WTC11 (cell line): ENCODE results near the gene TBC1D22A. TPM values are rescaled to one million over a fixed set of nuclear protein-coding genes. Genes with fewer than 3 reads are reported as not detected.
A peak's percentile ranks its signal among the peaks of the same experiment; 100 is the strongest.

Source experiments
- ATAC-seq: fragments of 200-7000 bp; cut with Tn5 transposase; 2 replicates; pipeline ENCODE4 v1.10.0; 2021; ENCODE audit warnings: mild to moderate bottlenecking, moderate library complexity
- CTCF ChIA-PET: fragments of 300-600 bp; sonication (Branson Sonifier 250); formaldehyde crosslinking; loops from one replicate; lab custom pipeline; 2021; ENCODE audit warnings: antibody characterized with exemption; lab: Charles Lee
- POLR2A ChIA-PET: fragments of 350-600 bp; sonication (Branson Sonifier 250); formaldehyde crosslinking; loops from one replicate; lab custom pipeline; 2021; ENCODE audit warnings: antibody characterized with exemption; lab: Charles Lee
- DNase-seq: peaks from one replicate; pipeline ENCODE4 v3.0.0; 2021; ENCODE audit warnings: low spot score
- H3K27ac Mint-ChIP-seq: 2 replicates; pipeline ENCODE4 v1.8.0; 2021; ENCODE audit warnings: mixed read lengths
- H3K27me3 Mint-ChIP-seq: 2 replicates; pipeline ENCODE4 v1.8.0; 2021; ENCODE audit warnings: low read depth, mild to moderate bottlenecking, moderate library complexity, mixed read lengths
- H3K36me3 Mint-ChIP-seq: 2 replicates; pipeline ENCODE4 v1.8.0; 2021; ENCODE audit warnings: mixed read lengths
- H3K4me1 Mint-ChIP-seq: 2 replicates; pipeline ENCODE4 v1.8.0; 2022; ENCODE audit warnings: mixed read lengths
- H3K4me3 Mint-ChIP-seq: 2 replicates; pipeline ENCODE4 v1.8.0; 2021; ENCODE audit warnings: mild to moderate bottlenecking, moderate library complexity, mixed read lengths
- H3K9me3 Mint-ChIP-seq: 2 replicates; pipeline ENCODE4 v1.8.0; 2021; ENCODE audit warnings: mixed read lengths
- AR ChIP-seq: fragments of 250-450 bp; sonication (Bioruptor Pico); IDR thresholded peaks from 2 replicates; pipeline ENCODE4 v1.9.0; 2021; ENCODE audit warnings: mild to moderate bottlenecking
- CREB1 ChIP-seq: sonication (generic); formaldehyde crosslinking; IDR thresholded peaks from 2 replicates; pipeline ENCODE4 v1.8.0; 2023; ENCODE audit warnings: mild to moderate bottlenecking, missing genetic modification reagents
- FOXP1 ChIP-seq: sonication (generic); formaldehyde crosslinking; IDR thresholded peaks from 2 replicates; pipeline ENCODE4 v1.8.0; 2022; ENCODE audit warnings: missing genetic modification reagents, mild to moderate bottlenecking, moderate library complexity, borderline replicate concordance
- FOXP4 ChIP-seq: sonication (generic); formaldehyde crosslinking; IDR thresholded peaks from 2 replicates; pipeline ENCODE4 v1.8.0; 2022; ENCODE audit warnings: mild to moderate bottlenecking, missing genetic modification reagents
- HMGXB4 ChIP-seq: sonication (generic); formaldehyde crosslinking; IDR thresholded peaks from 2 replicates; pipeline ENCODE4 v1.8.1; 2023; ENCODE audit warnings: mild to moderate bottlenecking, moderate library complexity, missing genetic modification reagents
- IRF2 ChIP-seq: sonication (generic); formaldehyde crosslinking; IDR thresholded peaks from 2 replicates; pipeline ENCODE4 v1.8.0; 2022; ENCODE audit warnings: low read depth, missing genetic modification reagents, borderline replicate concordance
- JAZF1 ChIP-seq: fragments of 250-450 bp; sonication (Bioruptor Pico); IDR thresholded peaks from 2 replicates; pipeline ENCODE4 v1.9.0; 2021; ENCODE audit warnings: moderate library complexity, mild to moderate bottlenecking, inconsistent platforms
- NFYB ChIP-seq: sonication (generic); formaldehyde crosslinking; conservative IDR thresholded peaks from 2 replicates; pipeline ENCODE4 v1.8.0; 2022; ENCODE audit warnings: low read depth, missing genetic modification reagents
- NR1H2 ChIP-seq: sonication (generic); formaldehyde crosslinking; IDR thresholded peaks from 2 replicates; pipeline ENCODE4 v1.9.0; 2021; ENCODE audit warnings: mild to moderate bottlenecking, moderate library complexity, missing genetic modification reagents
- PREB ChIP-seq: sonication (generic); formaldehyde crosslinking; IDR thresholded peaks from 2 replicates; pipeline ENCODE4 v1.8.1; 2022; ENCODE audit warnings: mild to moderate bottlenecking, missing genetic modification reagents, moderate library complexity, borderline replicate concordance
- PRRX2 ChIP-seq: fragments of 250-450 bp; sonication (Bioruptor Pico); IDR thresholded peaks from 2 replicates; pipeline ENCODE4 v1.8.0; 2021; ENCODE audit warnings: mild to moderate bottlenecking
- RELA ChIP-seq: sonication (generic); formaldehyde crosslinking; IDR thresholded peaks from 2 replicates; pipeline ENCODE4 v1.8.1; 2022; ENCODE audit warnings: missing genetic modification reagents, mild to moderate bottlenecking, borderline replicate concordance
- RORB ChIP-seq: fragments of 250-450 bp; sonication (Bioruptor Pico); IDR thresholded peaks from 2 replicates; pipeline ENCODE4 v1.9.0; 2021; ENCODE audit warnings: mild to moderate bottlenecking
- SP1 ChIP-seq: sonication (generic); formaldehyde crosslinking; conservative IDR thresholded peaks from 2 replicates; pipeline ENCODE4 v1.8.1; 2022; ENCODE audit warnings: missing genetic modification reagents
- TEAD1 ChIP-seq: sonication (generic); formaldehyde crosslinking; IDR thresholded peaks from 2 replicates; pipeline ENCODE4 v1.8.0; 2022; ENCODE audit warnings: mild to moderate bottlenecking, missing genetic modification reagents
- ZNF121 ChIP-seq: sonication (generic); formaldehyde crosslinking; IDR thresholded peaks from 2 replicates; pipeline ENCODE4 v1.8.0; 2023; ENCODE audit warnings: missing genetic modification reagents
- ZNF138 ChIP-seq: sonication (generic); formaldehyde crosslinking; conservative IDR thresholded peaks from 2 replicates; pipeline ENCODE4 v1.8.1; 2022; ENCODE audit warnings: mild to moderate bottlenecking, moderate library complexity, missing genetic modification reagents
- ZNF232 ChIP-seq: sonication (generic); formaldehyde crosslinking; IDR thresholded peaks from 2 replicates; pipeline ENCODE4 v1.8.0; 2022; ENCODE audit warnings: mild to moderate bottlenecking, missing genetic modification reagents
- ZNF396 ChIP-seq: fragments of 250-450 bp; sonication (Bioruptor Pico); IDR thresholded peaks from 2 replicates; pipeline ENCODE4 v1.8.0; 2021; ENCODE audit warnings: mild to moderate bottlenecking, moderate library complexity, borderline replicate concordance
- ZNF416 ChIP-seq: fragments of 250-450 bp; sonication (Bioruptor Pico); IDR thresholded peaks from 2 replicates; pipeline ENCODE4 v1.9.0; 2021; ENCODE audit warnings: mild to moderate bottlenecking, inconsistent platforms
- ZNF425 ChIP-seq: fragments of 250-450 bp; sonication (Bioruptor Pico); conservative IDR thresholded peaks from 2 replicates; pipeline ENCODE4 v1.9.0; 2021; ENCODE audit warnings: mild to moderate bottlenecking
- total RNA-seq: library from RNA; stranded (reverse); gene quantifications from 3 replicates; pipeline ENCODE4 v1.2.3, GENCODE V29; 2021
- TF ChIP-seq, protein P1 (sequence below): sonication (generic); formaldehyde crosslinking; IDR thresholded peaks from 2 replicates; pipeline ENCODE4 v1.8.0; 2023; ENCODE audit warnings: mild to moderate bottlenecking, missing genetic modification reagents
- TF ChIP-seq, protein P2 (sequence below): sonication (generic); formaldehyde crosslinking; IDR thresholded peaks from 2 replicates; pipeline ENCODE4 v1.8.0; 2022; ENCODE audit warnings: mild to moderate bottlenecking, missing genetic modification reagents
- TF ChIP-seq, protein P3 (sequence below): fragments of 250-450 bp; sonication (Bioruptor Pico); IDR thresholded peaks from 2 replicates; pipeline ENCODE4 v1.8.0; 2021; ENCODE audit warnings: mild to moderate bottlenecking

TBC1D22A gene
- total RNA-seq, 1 experiment from 2014 or later, result 18.1 TPM

DNA sequence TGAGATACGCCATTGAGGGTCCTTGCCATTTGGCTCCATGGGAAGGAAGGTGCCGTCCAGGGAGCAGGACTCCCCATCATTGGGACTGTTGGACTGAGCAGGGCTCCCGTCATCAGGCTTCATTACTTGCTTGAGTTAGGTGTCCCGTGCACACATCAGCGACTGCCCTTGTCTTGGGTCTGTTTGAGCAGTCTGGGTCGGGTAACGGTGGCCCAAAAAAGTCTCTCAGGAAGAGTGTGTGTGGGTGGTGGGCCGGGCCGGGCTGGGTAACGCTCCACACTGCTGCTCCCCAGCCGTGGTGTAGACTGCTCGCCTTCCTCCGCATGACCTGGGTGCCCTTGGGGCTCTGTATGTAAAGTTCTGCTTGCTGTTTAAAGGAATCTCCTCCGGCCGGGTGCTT lies 293.5 kb downstream of the TBC1D22A start (continued):
- no peak for TF ChIP-seq HMGXB4 (CRISPR knock-in tag)
- no peak for TF ChIP-seq NFYB
- TF ChIP-seq FOXP4 (CRISPR knock-in tag), result no peak
- no peak for TF ChIP-seq JAZF1 (CRISPR knock-in tag)
- TF ChIP-seq RELA (CRISPR knock-in tag), result no peak
- no peak for TF ChIP-seq NR1H2 (CRISPR knock-in tag)
- TF ChIP-seq SP1, result no peak

DNA sequence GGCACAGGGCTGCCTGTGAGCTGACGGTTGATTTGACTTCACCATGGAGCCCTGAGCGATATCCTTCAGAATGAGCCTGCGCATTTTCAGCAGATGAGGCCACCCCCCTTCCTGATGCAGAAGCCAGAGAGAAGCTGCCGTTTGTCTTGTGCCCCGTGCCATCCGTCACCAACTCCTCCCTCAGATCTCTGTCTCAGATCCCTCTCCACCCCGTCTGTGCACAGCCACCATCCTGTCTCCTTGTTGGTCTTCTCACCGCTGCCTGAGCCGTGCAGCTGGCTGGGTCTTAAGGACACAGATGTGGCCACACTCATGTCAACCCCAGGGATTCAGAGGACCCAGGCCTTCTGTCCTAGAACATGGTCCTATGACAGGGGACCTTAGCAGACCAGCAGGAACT lies 293.9 kb downstream of the TBC1D22A start:
- Mint-ChIP-seq H3K9me3 (no peaks in the 10 kb centered on the region), H3K27ac (peak overlapping the region; percentile 73; the same call in 1 of the 2 replicates), H3K27me3 (no peaks in the 10 kb centered on the region), H3K4me3 (no peak overlapping the region), H3K36me3 (peaks cover 2% of the 10 kb centered on the region; the same call in 1 of the 2 replicates), H3K4me1 (peaks cover 4% of the 10 kb centered on the region)
- DNase-seq (no peak), ATAC-seq (no peak)
- ChIA-PET CTCF (interaction anchor here (2.4 kb wide), 1 partner anchor 43 kb away, joined by 6 read pairs; no protein-coding TSS in a partner anchor), POLR2A (no interaction called here)
- TF ChIP-seq ZNF396 (CRISPR knock-in tag) (no peak), RORB (no peak), ZNF121 (CRISPR knock-in tag) (no peak), ZNF232 (CRISPR knock-in tag) (no peak), PRRX2 (CRISPR knock-in tag) (no peak), FOXP1 (no peak), RELA (CRISPR knock-in tag) (no peak), TEAD1 (CRISPR knock-in tag) (no peak), ZNF138 (CRISPR knock-in tag) (no peak), AR (no peak), ZNF416 (CRISPR knock-in tag) (no peak), CREB1 (CRISPR knock-in tag) (no peak), ZNF425 (CRISPR knock-in tag) (no peak), IRF2 (CRISPR knock-in tag) (no peak), PREB (CRISPR knock-in tag) (no peak)
- TF ChIP-seq, protein P1, sequence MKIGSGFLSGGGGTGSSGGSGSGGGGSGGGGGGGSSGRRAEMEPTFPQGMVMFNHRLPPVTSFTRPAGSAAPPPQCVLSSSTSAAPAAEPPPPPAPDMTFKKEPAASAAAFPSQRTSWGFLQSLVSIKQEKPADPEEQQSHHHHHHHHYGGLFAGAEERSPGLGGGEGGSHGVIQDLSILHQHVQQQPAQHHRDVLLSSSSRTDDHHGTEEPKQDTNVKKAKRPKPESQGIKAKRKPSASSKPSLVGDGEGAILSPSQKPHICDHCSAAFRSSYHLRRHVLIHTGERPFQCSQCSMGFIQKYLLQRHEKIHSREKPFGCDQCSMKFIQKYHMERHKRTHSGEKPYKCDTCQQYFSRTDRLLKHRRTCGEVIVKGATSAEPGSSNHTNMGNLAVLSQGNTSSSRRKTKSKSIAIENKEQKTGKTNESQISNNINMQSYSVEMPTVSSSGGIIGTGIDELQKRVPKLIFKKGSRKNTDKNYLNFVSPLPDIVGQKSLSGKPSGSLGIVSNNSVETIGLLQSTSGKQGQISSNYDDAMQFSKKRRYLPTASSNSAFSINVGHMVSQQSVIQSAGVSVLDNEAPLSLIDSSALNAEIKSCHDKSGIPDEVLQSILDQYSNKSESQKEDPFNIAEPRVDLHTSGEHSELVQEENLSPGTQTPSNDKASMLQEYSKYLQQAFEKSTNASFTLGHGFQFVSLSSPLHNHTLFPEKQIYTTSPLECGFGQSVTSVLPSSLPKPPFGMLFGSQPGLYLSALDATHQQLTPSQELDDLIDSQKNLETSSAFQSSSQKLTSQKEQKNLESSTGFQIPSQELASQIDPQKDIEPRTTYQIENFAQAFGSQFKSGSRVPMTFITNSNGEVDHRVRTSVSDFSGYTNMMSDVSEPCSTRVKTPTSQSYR, result no peak
- TF ChIP-seq, protein P2, sequence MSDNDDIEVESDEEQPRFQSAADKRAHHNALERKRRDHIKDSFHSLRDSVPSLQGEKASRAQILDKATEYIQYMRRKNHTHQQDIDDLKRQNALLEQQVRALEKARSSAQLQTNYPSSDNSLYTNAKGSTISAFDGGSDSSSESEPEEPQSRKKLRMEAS (CRISPR knock-in tag), result no peak
- TF ChIP-seq, protein P3, sequence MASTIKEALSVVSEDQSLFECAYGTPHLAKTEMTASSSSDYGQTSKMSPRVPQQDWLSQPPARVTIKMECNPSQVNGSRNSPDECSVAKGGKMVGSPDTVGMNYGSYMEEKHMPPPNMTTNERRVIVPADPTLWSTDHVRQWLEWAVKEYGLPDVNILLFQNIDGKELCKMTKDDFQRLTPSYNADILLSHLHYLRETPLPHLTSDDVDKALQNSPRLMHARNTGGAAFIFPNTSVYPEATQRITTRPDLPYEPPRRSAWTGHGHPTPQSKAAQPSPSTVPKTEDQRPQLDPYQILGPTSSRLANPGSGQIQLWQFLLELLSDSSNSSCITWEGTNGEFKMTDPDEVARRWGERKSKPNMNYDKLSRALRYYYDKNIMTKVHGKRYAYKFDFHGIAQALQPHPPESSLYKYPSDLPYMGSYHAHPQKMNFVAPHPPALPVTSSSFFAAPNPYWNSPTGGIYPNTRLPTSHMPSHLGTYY (CRISPR knock-in tag), result no peak
